Stimulated activated naive CD8-positive, alpha-beta T cell treated with anti-CD3 and anti-CD28 coated beads, Interleukin-15, Interleukin-2, amounts not matched to agents 100 ng/mL and 50 ng/mL, for 24 hours (primary cell): ENCODE measurements around the gene LRMDA.
"Not testable (repeated sequence)": the region's sequence is repeated elsewhere in the genome, so short reads cannot be mapped to it uniquely, and the experiment has no call there.

Source experiments
- H3K27ac Mint-ChIP-seq: one replicate; pipeline ENCODE4 v1.8.0; 2021; ENCODE audit warnings: mild to moderate bottlenecking, mixed read lengths
- H3K27me3 Mint-ChIP-seq: one replicate; pipeline ENCODE4 v1.8.0; 2021; ENCODE audit warnings: mixed read lengths
- H3K36me3 Mint-ChIP-seq: one replicate; pipeline ENCODE4 v1.8.0; 2021; ENCODE audit warnings: low read depth, mixed read lengths
- H3K4me1 Mint-ChIP-seq: one replicate; pipeline ENCODE4 v1.8.0; 2021; ENCODE audit warnings: low read depth, mixed read lengths
- H3K4me3 Mint-ChIP-seq: one replicate; pipeline ENCODE4 v1.8.0; 2021; ENCODE audit warnings: mild to moderate bottlenecking, mixed read lengths
- H3K9me3 Mint-ChIP-seq: one replicate; pipeline ENCODE4 v1.8.0; 2021; ENCODE audit warnings: mixed read lengths

Gene LRMDA

DNA sequence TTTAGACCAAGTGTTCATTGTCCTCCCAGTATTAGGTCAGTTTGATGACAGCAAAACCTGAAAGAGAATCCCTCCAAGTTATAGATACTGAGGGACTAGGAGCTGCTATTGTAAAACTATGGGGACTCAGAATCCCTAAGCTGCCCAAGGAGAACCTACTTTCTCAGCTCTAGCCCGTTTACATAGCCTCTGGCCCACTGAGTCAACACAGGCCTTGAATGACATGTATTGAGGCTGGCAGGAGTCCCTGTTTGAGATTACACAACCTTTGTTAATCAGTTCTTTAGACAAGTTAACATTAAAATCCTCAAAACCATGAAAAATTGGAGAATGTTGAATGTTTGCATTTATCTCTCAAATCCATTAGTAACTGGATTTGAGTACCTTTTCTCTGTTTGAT lies 1127.2 kb downstream of the LRMDA start:
- Mint-ChIP-seq H3K27me3 (no peaks in the 10 kb centered on the region), H3K9me3 (no peaks in the 10 kb centered on the region), H3K4me3 (no peak overlapping the region), H3K4me1 (no peaks in the 10 kb centered on the region), H3K27ac (no peak overlapping the region), H3K36me3 (no peaks in the 10 kb centered on the region)

DNA sequence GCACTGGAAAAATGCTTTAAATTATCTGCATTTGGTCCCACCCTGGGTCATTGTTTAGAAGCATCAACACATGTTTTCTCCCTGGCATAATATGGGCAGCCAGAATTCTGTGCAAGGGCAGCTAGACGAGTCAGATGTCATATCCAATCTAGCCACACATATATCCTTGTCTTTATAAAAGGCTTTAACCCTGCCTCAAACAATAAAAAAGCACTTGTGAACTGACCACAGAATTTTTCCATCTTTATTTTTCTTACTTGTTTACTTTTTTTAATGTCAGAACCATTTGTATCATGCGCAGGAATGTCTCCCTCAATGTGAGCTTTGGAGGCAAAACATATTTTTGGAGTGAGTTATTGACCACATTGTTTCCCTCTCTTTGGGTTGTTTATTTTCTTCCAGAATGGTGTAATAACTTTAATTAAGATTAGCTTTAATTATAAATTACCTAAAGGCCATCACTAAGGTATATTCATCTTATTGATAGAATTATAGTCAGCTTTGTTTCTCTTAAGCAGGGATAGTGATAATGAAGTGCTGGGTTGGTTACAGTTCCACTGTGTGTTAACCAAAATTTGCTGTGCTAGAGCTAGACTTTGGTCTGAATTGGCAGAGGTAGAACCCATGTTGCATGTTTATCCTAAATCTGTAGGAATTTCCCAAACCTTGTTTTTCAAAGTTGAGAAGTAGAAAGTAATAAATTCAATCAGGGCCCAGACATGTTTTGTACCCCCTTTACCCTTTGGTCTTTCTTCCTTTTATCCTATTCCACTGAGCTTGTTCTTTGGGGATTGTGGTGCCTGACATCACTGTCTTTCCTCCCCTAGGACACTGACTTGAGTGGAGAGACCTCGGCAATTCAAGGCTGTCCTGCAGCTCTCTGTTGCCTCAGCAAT lies 1127.8 kb downstream of the LRMDA start:
- Mint-ChIP-seq H3K27me3 (no peaks in the 10 kb centered on the region), H3K9me3 (no peaks in the 10 kb centered on the region), H3K36me3 (no peaks in the 10 kb centered on the region), H3K4me3 (no peak overlapping the region), H3K4me1 (no peaks in the 10 kb centered on the region), H3K27ac (no peak overlapping the region)

DNA sequence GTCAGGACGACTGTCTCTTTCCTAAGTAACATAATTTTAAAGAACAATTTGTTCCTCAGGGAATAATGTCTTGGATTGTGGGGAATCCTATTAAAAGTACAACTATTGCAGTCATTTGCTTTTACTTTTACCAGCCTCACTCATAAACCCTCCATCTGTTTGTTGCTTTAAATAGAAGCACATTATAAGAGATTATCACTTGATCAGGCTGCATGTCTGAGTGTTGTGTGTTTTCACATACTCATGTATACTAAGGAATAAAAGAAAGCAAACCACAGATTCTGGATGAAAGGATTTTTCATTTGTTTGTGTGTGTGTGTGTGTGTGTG lies 1128.4 kb downstream of the LRMDA start:
- H3K4me1 Mint-ChIP-seq = no peaks in the 10 kb centered on the region
- no peak overlapping the region for H3K4me3 Mint-ChIP-seq
- H3K9me3 Mint-ChIP-seq = no peaks in the 10 kb centered on the region
- no peaks in the 10 kb centered on the region for H3K27me3 Mint-ChIP-seq
- H3K27ac Mint-ChIP-seq = no peak overlapping the region
- no peaks in the 10 kb centered on the region for H3K36me3 Mint-ChIP-seq

DNA sequence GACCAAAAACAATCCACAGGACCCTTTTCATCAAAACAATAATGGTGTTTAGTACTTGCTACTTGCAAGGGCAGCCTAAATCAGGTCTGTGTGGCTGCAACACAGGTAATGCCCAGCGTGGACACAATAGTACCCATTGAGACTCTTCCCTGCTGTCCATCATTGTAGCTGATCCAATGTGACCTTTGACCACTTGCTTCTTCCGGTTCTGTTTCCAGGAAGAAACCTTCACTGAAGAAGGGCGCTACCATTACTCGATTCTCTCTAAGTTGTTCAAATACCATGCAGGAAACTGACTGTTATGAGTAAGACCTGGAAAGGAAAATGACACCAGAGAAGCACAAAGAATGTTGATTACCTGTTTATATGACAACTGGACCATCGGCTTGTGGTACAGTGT lies 1128.9 kb downstream of the LRMDA start:
- Mint-ChIP-seq H3K27ac (no peak overlapping the region), H3K36me3 (no peaks in the 10 kb centered on the region), H3K27me3 (no peaks in the 10 kb centered on the region), H3K4me3 (no peak overlapping the region), H3K4me1 (no peaks in the 10 kb centered on the region), H3K9me3 (no peaks in the 10 kb centered on the region)

DNA sequence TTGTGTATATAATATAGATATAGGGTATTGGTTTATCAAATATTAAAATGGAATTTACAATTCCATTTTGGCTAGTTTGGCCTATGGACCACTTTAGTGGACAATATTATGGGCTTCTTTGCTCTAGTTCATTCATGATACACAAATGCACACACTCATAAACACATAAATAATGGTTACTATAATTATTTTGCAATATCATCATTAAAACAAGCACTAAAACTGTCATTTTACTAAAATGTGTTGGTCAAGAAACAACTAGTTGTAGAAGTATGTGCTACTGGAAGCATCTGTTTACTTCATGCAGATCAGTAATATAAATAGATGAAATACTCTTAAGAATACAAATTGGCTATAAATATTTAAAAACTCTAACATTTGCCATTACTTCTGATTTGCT lies 1131.9 kb downstream of the LRMDA start:
- no peak overlapping the region for H3K4me3 Mint-ChIP-seq
- no peaks in the 10 kb centered on the region for H3K4me1 Mint-ChIP-seq
- H3K36me3 Mint-ChIP-seq = no peaks in the 10 kb centered on the region
- no peak overlapping the region for H3K27ac Mint-ChIP-seq
- H3K9me3 Mint-ChIP-seq = peaks cover 5% of the 10 kb centered on the region
- H3K27me3 Mint-ChIP-seq = no peaks in the 10 kb centered on the region

DNA sequence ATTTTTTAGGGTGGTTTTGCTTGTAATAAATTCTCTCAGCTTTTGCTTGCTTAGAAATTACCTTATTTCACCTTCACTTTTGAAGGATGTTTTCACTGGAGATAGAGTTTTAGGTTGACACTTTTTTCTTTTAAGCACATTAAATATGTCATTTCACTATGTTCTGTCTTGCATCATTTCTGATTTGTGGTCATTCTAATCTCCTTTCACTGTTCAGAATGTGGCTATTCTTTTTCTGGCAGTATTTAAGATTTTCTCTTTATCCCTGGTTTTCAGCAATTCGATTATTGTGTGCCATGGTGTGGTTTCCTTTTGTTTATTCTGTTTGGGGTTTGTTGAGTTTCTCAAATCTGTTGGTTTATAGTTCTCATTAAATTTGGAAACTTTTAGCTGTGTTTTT lies 1140.6 kb downstream of the LRMDA start:
- no peaks in the 10 kb centered on the region for H3K36me3 Mint-ChIP-seq
- no peaks in the 10 kb centered on the region for H3K4me1 Mint-ChIP-seq
- H3K27me3 Mint-ChIP-seq = no peaks in the 10 kb centered on the region
- no peak overlapping the region for H3K27ac Mint-ChIP-seq
- H3K9me3 Mint-ChIP-seq = peaks cover 5% of the 10 kb centered on the region
- no peak overlapping the region for H3K4me3 Mint-ChIP-seq

DNA sequence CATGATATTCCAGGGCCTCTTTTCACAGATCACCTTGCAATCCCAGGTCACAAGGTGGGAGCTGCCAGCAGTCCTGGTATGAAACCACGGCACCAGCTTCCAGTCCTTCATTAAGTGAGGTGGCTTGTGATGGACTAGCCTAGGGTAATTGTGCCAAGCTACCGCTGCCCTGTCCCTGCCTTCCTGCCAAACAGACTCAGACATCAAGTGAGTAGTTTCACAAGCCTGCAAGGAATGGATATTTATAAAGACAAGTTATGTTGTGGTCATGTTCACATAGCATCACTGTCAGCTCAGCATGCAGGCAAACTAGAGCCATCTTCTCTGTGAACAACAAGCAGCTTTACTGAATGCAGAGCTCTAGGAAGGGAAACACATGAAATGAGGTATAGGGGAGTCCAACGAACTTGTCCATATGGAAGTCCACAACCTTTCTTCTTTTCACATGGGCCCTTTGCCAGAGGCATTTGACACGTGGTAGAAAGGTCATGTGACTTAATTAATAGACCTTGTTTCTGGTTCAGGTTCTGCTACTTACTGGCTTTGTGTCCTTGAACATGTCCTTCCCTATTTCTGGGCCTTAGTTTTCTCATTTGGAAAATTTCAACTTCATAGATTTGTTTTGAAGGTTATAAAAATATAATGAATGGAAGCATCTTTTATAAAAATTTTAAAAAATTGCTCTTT lies 1145.0 kb downstream of the LRMDA start:
- no peaks in the 10 kb centered on the region for H3K27me3 Mint-ChIP-seq
- no peaks in the 10 kb centered on the region for H3K4me1 Mint-ChIP-seq
- H3K27ac Mint-ChIP-seq = no peak overlapping the region
- H3K9me3 Mint-ChIP-seq = peaks cover 7% of the 10 kb centered on the region
- H3K36me3 Mint-ChIP-seq = no peaks in the 10 kb centered on the region
- H3K4me3 Mint-ChIP-seq = no peak overlapping the region

DNA sequence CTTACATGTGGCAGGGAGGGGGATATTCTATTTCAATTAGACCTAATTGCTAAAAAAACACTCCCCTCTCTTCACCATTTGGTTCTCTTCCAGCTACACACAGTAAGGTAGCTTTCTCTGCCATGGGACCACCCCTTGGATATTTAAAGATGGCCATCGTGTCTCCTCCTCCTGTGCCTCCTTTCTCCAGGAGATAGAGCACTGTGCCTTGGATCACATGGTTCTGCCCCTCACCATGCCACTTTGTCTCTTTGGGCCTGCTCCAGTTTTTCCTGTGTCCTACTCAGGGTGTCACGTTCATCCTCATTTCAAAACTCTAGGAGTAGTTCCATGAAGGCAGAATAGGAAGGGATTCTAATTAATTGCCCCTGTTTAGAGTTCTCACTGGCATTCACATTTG lies 1146.0 kb downstream of the LRMDA start:
- H3K27ac Mint-ChIP-seq = no peak overlapping the region
- no peaks in the 10 kb centered on the region for H3K36me3 Mint-ChIP-seq
- H3K4me1 Mint-ChIP-seq = no peaks in the 10 kb centered on the region
- peaks cover 10% of the 10 kb centered on the region for H3K9me3 Mint-ChIP-seq
- no peak overlapping the region for H3K4me3 Mint-ChIP-seq
- H3K27me3 Mint-ChIP-seq = no peaks in the 10 kb centered on the region

DNA sequence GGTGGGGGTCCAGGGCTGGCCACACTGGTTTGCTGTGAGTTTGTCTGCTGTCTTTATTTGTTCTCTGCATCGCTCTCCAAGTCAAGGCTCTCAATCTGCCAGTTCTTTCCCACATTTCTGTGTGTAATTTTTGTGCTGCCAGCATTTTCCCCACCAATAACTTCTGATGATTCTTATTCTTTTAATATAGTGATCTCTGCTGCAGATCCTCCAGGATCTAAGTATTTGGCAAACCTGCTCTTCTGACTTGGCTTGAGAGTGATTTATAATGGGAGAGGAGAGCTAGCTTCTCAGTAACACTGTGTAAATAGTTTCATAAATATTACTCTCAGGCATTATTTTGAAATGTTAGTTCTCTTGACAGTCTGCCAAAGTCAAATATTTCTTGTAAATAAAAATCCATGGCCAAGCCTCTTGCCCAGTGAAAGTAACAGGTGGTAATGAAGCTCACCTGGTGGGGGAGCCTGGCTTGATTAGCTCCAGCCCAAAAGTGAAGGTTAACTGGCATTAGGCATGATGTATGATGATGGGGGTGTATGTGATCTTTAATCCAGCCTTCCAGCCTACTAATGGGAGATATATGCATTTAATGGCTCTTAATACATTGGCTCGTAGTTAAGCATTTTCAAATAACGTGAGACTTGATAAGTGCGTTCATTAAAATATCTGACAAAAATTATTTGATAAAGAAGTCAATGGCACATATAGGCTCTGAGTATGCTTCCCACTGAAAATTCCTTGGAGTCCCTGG lies 1150.3 kb downstream of the LRMDA start:
- no peaks in the 10 kb centered on the region for H3K4me1 Mint-ChIP-seq
- H3K9me3 Mint-ChIP-seq = peaks cover 10% of the 10 kb centered on the region
- H3K4me3 Mint-ChIP-seq = no peak overlapping the region
- no peak overlapping the region for H3K27ac Mint-ChIP-seq
- no peaks in the 10 kb centered on the region for H3K36me3 Mint-ChIP-seq
- no peaks in the 10 kb centered on the region for H3K27me3 Mint-ChIP-seq

DNA sequence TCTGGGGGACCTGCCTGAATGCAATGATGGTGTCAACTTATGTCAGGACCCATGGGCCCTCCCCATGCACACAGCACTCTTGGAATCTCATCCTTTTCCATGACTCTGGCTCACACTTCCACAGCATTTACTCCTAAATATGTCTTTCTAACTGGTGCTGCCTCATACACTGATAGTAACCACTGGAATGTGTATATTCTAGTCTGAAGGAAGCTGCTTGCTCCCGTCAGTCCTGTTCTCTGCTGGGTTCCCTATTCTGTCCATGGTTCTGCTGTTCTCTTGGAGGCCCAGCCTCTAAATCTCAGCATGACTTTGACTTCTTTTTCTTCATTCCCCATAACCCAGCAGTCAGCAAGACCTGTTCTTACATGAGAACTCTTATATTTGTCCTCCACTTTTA lies 1151.1 kb downstream of the LRMDA start:
- no peaks in the 10 kb centered on the region for H3K4me1 Mint-ChIP-seq
- no peak overlapping the region for H3K27ac Mint-ChIP-seq
- H3K27me3 Mint-ChIP-seq = no peaks in the 10 kb centered on the region
- no peaks in the 10 kb centered on the region for H3K36me3 Mint-ChIP-seq
- no peak overlapping the region for H3K4me3 Mint-ChIP-seq
- H3K9me3 Mint-ChIP-seq = peaks cover 10% of the 10 kb centered on the region

DNA sequence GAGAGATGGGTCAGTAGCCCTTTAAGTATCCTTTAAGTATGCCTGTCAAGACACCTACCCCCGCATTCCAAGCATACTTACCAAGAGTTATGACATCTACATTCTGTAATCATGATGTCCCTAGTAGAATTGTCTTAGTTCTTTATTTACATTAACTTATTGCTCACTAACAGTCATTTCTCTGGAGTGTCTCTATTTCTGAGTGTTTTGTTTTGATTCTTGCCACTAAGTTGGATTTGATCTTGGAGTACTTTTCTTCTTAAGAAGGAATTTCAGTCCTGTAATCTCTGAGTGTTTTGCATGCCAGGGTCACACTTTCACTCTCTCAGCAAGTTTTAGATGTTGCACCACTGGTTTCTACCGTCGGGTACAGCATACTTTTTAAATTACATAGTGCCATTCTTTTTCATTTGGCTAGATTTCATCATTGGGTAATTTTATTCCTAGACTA lies 1152.3 kb downstream of the LRMDA start:
- Mint-ChIP-seq H3K36me3 (no peaks in the 10 kb centered on the region), H3K27me3 (no peaks in the 10 kb centered on the region), H3K4me1 (no peaks in the 10 kb centered on the region), H3K27ac (no peak overlapping the region), H3K9me3 (peaks cover 9% of the 10 kb centered on the region), H3K4me3 (no peak overlapping the region)

DNA sequence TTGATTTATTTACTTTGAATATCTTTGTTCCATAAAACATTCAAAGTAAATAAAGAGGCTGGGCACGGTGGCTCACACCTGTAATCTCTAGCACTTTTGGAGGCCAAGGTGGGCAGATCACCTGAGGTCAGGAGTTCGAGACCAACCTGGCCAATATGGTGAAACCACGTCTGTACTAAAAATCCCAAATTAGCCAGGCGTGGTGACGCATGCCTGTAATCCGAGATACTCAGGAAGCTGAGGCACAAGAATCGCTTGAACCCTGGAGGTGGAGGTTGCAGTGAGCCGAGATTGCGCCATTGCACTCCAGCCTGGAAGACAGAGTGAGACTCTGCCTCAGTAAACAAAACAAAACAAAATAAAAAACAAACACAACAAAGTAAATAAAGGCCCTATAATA lies 1153.0 kb downstream of the LRMDA start:
- not testable (repeated sequence) for H3K4me3 Mint-ChIP-seq, H3K9me3 Mint-ChIP-seq, H3K27me3 Mint-ChIP-seq, H3K4me1 Mint-ChIP-seq, H3K36me3 Mint-ChIP-seq, H3K27ac Mint-ChIP-seq
